Vagina (tissue), 2 donors: ENCODE data around the gene SH3D19.

ENCODE experiments used
- CTCF ChIP-seq, 3 experiments: fragments of 450-650 bp in 2 of 3; fragments of 200-600 bp in 1 of 3; sonication (generic) in 1 of 3; IDR thresholded peaks; one replicate each; pipeline ENCODE4 v1.5.1; 2017 to 2019; ENCODE audit warnings: antibody characterized with exemption in 3 of 3, mild to moderate bottlenecking in 2 of 3, moderate library complexity in 2 of 3
- POLR2AphosphoS5 ChIP-seq, 2 donors: sonication (generic); formaldehyde crosslinking; IDR thresholded peaks; one replicate each; pipeline ENCODE4 v1.9.0; 2017; ENCODE audit warnings: antibody characterized with exemption in 2 of 2, mild to moderate bottlenecking in 2 of 2, low read depth in 1 of 2; ENCODE audit not compliant: insufficient read depth in 1 of 2

GRCh38 chr4:151152028-151152427 lies 173.4 kb downstream of the SH3D19 start:
- TF ChIP-seq CTCF (IDR thresholded peaks at IDR 0.05) (no peak), POLR2AphosphoS5 (IDR thresholded peaks at IDR 0.05; ENCODE audit: insufficient read depth in 1 of 2, low read depth in 1 of 2) (no peak)
